ENCODE measurements around the gene CCT4.

DNA sequence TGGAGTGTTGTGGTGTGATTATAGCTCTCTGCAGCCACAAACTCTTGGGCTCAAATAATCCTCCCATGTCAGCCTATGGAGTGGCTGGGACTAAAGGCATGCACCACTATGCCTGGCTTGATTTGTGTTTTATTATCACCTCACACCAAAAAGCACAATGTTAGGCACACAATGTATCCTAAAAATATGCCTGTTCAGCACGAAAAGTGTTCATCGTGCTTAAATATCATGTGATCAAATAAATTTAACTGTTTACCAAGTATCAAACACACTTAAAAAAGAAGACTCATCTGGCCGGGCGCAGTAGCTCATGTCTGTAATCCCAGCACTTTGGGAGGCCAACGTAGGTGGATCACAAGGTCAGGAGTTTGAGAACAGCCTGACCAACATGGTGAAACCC, 5.6 kb downstream of the CCT4 start:
- TF ChIP-seq SP1 (CRISPR knock-in tag; conservative IDR thresholded peaks at IDR 0.05) (no peak), CREB1 (CRISPR knock-in tag; IDR thresholded peaks at IDR 0.05) (no peak)

Data from WTC11 (cell line).